Nephron (organoid): Measurements from ENCODE around the gene TFRC.
"Not testable (repeated sequence)": the region's sequence is repeated elsewhere in the genome, so short reads cannot be mapped to it uniquely, and the experiment has no call there.

ENCODE experiments used
- H3K27ac Mint-ChIP-seq, 3 experiments: 2 replicates each; pipeline ENCODE4 v1.8.0; 2020; ENCODE audit warnings: mixed read lengths in 3 of 3, mild to moderate bottlenecking in 2 of 3, moderate library complexity in 1 of 3
- H3K27me3 Mint-ChIP-seq: 2 replicates; pipeline ENCODE4 v1.8.0; 2021; ENCODE audit warnings: low read depth, mild to moderate bottlenecking, moderate library complexity, mixed read lengths
- H3K36me3 Mint-ChIP-seq: 2 replicates; pipeline ENCODE4 v1.8.0; 2020; ENCODE audit warnings: low read depth, mixed read lengths
- H3K4me1 Mint-ChIP-seq: 2 replicates; pipeline ENCODE4 v1.8.0; 2020; ENCODE audit warnings: mixed read lengths
- H3K4me3 Mint-ChIP-seq, 3 experiments: 2 replicates each; pipeline ENCODE4 v1.8.0; 2020; ENCODE audit warnings: mild to moderate bottlenecking in 3 of 3, mixed read lengths in 3 of 3, moderate library complexity in 2 of 3
- H3K9me3 Mint-ChIP-seq: 2 replicates; pipeline ENCODE4 v1.8.0; 2020; ENCODE audit warnings: mixed read lengths
- TF ChIP-seq, protein P1 (sequence below), 3 experiments: fragments of 200-600 bp; sonication (generic); IDR thresholded peaks; one replicate each; pipeline ENCODE4 v1.5.0; 2021; ENCODE audit warnings: antibody characterized with exemption in 3 of 3; ENCODE audit not compliant: unreplicated experiment in 3 of 3

The TFRC gene

DNA sequence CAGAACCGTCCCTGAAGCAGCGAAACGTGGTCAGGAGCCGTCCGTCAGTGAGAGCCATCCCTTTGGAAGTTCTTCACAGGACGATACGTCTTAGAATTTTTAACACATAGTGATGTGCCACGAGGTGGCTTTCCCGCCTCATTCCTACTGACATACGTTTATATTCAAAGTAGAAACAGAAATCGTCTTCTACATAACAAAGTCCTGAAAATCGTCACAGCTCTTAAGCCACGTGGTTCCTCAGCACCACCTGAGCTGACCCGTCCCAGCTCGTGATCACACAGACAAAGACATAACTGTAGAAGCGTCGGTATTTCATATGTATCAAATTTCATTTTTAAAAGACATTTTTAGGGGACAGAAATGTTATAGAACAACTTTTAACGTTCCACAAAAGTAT is 73.5 kb downstream of the TFRC start:
- Mint-ChIP-seq H3K27me3 (peaks cover 18% of the 10 kb centered on the region), H3K9me3 (peaks cover 16% of the 10 kb centered on the region), H3K36me3 (no peaks in the 10 kb centered on the region)

DNA sequence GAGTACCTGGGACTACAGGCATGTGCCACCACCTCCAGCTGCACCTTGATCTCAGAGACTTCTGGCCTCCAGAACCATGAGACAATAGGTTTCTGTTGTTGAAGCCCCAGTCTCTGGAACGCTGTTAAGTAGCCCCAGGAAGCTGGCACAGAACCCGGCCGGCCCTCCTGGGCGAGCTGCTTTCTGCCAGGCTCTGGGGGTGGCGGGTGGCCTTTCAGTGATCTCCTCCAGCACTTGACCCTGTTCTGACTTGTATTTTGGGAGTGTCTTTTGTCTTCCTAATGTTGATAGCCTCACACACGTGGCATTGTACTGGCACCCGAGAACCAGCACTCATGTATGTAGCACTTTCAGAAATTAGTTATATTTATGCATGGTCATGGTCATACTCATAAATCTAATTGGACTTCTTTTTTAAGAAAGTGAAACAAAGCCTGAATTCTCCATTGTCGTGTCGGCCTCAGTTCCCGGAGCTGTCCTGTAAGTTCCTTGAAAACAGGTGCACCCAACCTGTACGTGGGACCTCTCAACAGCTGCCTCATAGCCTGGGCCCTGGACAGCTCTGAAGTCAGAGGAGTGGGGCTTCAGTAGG is 74.0 kb downstream of the TFRC start:
- TF ChIP-seq, protein P1, sequence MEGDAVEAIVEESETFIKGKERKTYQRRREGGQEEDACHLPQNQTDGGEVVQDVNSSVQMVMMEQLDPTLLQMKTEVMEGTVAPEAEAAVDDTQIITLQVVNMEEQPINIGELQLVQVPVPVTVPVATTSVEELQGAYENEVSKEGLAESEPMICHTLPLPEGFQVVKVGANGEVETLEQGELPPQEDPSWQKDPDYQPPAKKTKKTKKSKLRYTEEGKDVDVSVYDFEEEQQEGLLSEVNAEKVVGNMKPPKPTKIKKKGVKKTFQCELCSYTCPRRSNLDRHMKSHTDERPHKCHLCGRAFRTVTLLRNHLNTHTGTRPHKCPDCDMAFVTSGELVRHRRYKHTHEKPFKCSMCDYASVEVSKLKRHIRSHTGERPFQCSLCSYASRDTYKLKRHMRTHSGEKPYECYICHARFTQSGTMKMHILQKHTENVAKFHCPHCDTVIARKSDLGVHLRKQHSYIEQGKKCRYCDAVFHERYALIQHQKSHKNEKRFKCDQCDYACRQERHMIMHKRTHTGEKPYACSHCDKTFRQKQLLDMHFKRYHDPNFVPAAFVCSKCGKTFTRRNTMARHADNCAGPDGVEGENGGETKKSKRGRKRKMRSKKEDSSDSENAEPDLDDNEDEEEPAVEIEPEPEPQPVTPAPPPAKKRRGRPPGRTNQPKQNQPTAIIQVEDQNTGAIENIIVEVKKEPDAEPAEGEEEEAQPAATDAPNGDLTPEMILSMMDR (IDR thresholded peaks at IDR 0.05; ENCODE audit: unreplicated experiment in 3 of 3): no peak
- H3K27me3 Mint-ChIP-seq: peaks cover 18% of the 10 kb centered on the region
- H3K27ac Mint-ChIP-seq: no peak overlapping the region
- H3K36me3 Mint-ChIP-seq: no peaks in the 10 kb centered on the region
- no peaks in the 10 kb centered on the region for H3K4me1 Mint-ChIP-seq
- H3K9me3 Mint-ChIP-seq: peaks cover 16% of the 10 kb centered on the region
- H3K4me3 Mint-ChIP-seq: no peak overlapping the region

More for the DNA sequence above, 73.5 kb downstream of the TFRC start:
- H3K4me3 Mint-ChIP-seq: no peak overlapping the region
- peaks cover 4% of the 10 kb centered on the region for H3K4me1 Mint-ChIP-seq
- TF ChIP-seq, protein P1 (IDR thresholded peaks at IDR 0.05; ENCODE audit: unreplicated experiment in 3 of 3): no peak
- no peak overlapping the region for H3K27ac Mint-ChIP-seq

DNA sequence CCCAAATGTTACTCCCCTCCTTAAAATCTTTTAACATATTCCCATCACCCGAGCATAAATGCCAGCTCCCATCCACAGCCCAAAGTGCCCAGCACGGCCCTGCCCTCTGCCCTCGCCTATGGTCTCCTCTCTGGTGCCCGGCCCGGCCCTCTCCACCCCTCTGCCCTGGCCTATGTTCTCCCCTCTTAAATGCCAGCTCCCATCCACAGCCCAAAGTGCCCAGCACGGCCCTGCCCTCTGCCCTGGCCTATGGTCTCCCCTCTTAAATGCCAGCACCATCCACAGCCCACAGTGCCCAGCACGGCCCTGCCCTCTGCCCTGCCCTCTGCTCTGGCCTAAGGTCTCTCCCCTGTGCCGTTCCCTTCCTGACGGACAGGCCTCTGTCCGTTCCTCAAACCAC is 76.6 kb downstream of the TFRC start:
- H3K4me1 Mint-ChIP-seq, H3K27ac Mint-ChIP-seq, H3K9me3 Mint-ChIP-seq, H3K36me3 Mint-ChIP-seq, H3K4me3 Mint-ChIP-seq: not testable (repeated sequence)
- H3K27me3 Mint-ChIP-seq: peaks cover 27% of the 10 kb centered on the region

DNA sequence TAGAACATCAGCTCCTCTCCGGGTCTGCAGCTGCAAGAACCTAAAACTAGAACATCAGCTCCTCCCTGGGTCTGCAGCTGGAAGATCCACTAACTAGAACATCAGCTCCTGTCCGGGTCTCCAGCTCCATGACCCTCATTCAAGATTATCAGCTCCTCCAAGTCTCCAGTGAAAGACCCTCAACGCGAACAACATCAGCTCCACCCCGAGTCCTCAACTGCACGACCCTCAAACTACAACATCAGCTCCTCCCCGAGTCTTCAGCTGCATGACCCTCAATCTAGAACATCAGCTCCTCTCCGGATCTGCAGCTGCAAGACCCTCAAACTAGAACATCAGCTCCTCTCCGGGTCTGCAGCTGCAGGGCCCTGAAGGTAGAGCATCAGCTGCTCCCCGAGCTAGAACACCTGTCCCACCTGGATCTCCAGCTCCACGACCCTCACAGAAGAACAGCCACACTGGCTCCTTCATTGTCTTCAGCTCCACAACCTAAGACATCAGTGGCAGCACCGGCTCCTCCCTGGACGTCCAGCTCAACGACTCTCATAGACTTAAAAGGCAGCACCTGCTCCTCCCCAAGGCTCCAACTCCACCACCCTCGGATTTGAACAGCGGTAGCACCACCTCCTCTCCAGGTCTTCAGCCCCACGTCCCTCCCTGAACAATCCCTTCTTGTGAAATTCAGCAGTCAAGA is 77.4 kb downstream of the TFRC start:
- H3K4me1 Mint-ChIP-seq, H3K9me3 Mint-ChIP-seq, H3K36me3 Mint-ChIP-seq, H3K4me3 Mint-ChIP-seq, H3K27ac Mint-ChIP-seq: not testable (repeated sequence)
- H3K27me3 Mint-ChIP-seq: peaks cover 27% of the 10 kb centered on the region

DNA sequence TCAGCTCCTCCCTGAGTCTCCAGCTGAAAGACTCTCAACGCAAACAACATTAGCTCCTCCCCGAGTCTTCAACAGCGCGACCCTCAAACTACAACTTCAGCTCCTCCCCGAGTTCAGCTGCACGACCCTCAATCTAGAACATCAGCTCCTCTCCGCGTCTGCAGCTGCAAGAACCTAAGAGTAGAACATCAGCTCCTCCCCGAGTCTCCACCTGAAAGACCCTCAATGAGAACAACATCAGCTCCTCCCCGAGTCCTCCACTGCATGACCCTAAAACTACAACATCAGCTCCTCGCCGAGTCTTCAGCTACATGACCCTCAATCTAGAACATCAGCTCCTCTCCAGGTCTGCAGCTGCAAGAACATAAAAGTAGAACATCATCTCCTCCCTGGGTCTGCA is 78.3 kb downstream of the TFRC start:
- H3K4me1 Mint-ChIP-seq: no peaks in the 10 kb centered on the region
- peaks cover 27% of the 10 kb centered on the region for H3K27me3 Mint-ChIP-seq
- no peak overlapping the region for H3K4me3 Mint-ChIP-seq
- TF ChIP-seq, protein P1 (IDR thresholded peaks at IDR 0.05; ENCODE audit: unreplicated experiment in 3 of 3): no peak
- no peaks in the 10 kb centered on the region for H3K9me3 Mint-ChIP-seq
- H3K36me3 Mint-ChIP-seq: no peaks in the 10 kb centered on the region
- H3K27ac Mint-ChIP-seq: no peak overlapping the region

DNA sequence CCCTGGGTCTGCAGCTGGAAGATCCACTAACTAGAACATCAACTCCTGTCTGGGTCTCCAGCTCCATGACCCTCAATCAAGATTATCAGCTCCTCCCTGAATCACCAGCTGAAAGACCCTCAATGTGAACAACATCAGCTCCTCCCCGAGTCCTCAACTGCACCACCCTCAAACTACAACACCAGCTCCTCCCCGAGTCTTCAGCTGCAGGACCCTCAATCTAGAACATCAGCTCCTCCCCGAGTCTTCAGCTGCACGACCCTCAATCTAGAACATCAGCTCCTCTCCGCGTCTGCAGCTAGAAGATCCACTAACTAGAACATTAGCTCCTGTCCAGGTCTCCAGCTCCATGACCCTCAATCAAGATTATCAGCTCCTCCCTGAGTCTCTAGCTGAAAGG is 79.2 kb downstream of the TFRC start:
- not testable (repeated sequence) for H3K4me1 Mint-ChIP-seq, H3K27ac Mint-ChIP-seq, H3K36me3 Mint-ChIP-seq, H3K4me3 Mint-ChIP-seq, H3K9me3 Mint-ChIP-seq
- peaks cover 27% of the 10 kb centered on the region for H3K27me3 Mint-ChIP-seq

DNA sequence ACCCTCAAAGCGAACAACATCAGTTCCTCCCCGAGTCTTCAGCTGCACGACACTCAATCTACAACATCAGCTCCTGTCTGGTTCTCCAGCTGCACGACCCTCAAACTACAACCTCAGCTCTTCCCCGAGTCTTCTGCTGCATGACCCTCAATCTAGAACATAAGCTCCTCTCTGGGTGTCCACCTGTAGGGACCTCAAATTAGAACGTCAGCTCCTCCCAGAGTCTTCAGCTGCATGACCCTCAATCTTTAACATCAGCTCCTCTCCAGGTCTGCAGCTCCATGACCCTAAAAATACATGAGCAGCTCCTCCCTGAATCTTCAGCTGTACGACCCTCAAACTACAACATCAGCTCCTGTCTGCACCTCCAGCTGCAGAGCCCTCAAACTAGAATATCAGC is 80.7 kb downstream of the TFRC start:
- not testable (repeated sequence) for H3K4me1 Mint-ChIP-seq, H3K27ac Mint-ChIP-seq, H3K36me3 Mint-ChIP-seq, H3K9me3 Mint-ChIP-seq, H3K4me3 Mint-ChIP-seq
- H3K27me3 Mint-ChIP-seq: peaks cover 22% of the 10 kb centered on the region

DNA sequence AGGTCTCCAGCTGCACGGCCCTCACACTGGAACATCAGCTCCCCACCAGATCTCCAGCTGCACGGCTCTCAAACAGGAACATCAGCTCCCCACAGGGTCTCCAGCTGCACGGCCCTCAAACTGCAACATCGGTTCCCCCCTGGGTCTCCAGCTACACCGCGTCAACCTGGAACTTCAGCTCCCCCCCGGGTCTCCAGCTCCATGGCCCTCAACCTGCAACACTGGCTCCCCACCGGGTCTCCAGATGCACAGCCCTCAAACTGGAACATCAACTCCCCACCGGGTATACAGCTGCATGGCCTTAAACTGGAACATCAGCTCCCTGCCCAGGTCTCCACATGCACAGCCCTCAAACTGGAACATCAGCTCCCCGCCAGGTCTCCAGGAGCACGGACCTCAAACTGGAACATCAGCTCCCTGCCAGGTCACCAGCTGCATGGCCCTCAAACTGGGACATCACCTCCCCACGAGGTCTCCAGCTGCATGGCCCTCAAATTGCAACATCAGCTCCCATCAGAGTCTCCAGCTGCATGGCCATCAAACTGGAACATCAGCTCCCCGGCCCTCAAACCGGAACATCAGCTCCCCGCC is 81.4 kb downstream of the TFRC start:
- peaks cover 22% of the 10 kb centered on the region for H3K27me3 Mint-ChIP-seq
- H3K4me3 Mint-ChIP-seq, H3K36me3 Mint-ChIP-seq, H3K4me1 Mint-ChIP-seq, H3K27ac Mint-ChIP-seq, H3K9me3 Mint-ChIP-seq: not testable (repeated sequence)
